HG02798 (cell line): ENCODE measurements around the gene ABCC12.

ENCODE experiments used
- ATAC-seq: cut with Tn5 transposase; IDR thresholded peaks from one replicate; pipeline ENCODE4 v1.9.1; 2021; ENCODE audit warnings: mild to moderate bottlenecking; ENCODE audit not compliant: unreplicated experiment, poor library complexity

Gene ABCC12

GRCh38 chr16:48110982-48111381 lies 44.8 kb downstream of the ABCC12 start:
- no peak for ATAC-seq

- no peak for ATAC-seq
Observed at GRCh38 chr16:48110000-48110399, 45.8 kb downstream of the ABCC12 start.

- no peak for ATAC-seq
Observed at GRCh38 chr16:48109475-48109874, 46.3 kb downstream of the ABCC12 start.

- no peak for ATAC-seq
Observed at GRCh38 chr16:48106446-48106845, 49.3 kb downstream of the ABCC12 start.
